Mucosa of descending colon (tissue), 3 donors: Measurements from ENCODE around the gene U2AF2. TPM values are rescaled to one million over a fixed set of nuclear protein-coding genes. Genes with fewer than 3 reads are reported as not detected.

Source experiments
- ATAC-seq: fragments of 200-7000 bp; cut with Tn5 transposase; one replicate; pipeline ENCODE4 v1.9.1; 2020; ENCODE audit warnings: mild to moderate bottlenecking, moderate library complexity
- DNase-seq, 3 donors: peaks; one replicate each; pipeline ENCODE4 v3.0.0-alpha.2; 2020
- H3K36me3 ChIP-seq: fragments of 200-600 bp; one replicate; pipeline ENCODE4 v1.8.0; 2021; ENCODE audit warnings: low read depth, mild to moderate bottlenecking
- H3K4me1 ChIP-seq: fragments of 200-600 bp; one replicate; pipeline ENCODE4 v1.8.0; 2021; ENCODE audit warnings: low read depth, mild to moderate bottlenecking
- H3K4me3 ChIP-seq: fragments of 200-600 bp; one replicate; pipeline ENCODE4 v1.8.0; 2021; ENCODE audit warnings: mild to moderate bottlenecking
- H3K9me3 ChIP-seq: fragments of 200-600 bp; one replicate; pipeline ENCODE4 v1.8.0; 2021; ENCODE audit warnings: mild to moderate bottlenecking
- intact Hi-C, 2 donors: fragments of 100-400 bp; cut with DNase I in 1 of 2; cut with micrococcal nuclease in 1 of 2; formaldehyde crosslinking; loops; one replicate each; pipeline versions ENCODE4 v1.11.0 to v1.11.1; 2022; cut with DNase I, micrococcal nuclease
- total RNA-seq, 3 donors: library from RNA; stranded (reverse); fragmentation: NEBNext Ultra II Directional in 2 of 3; extraction: Animal tissue kit (Norgen Biotek cat#: 25700) in 2 of 3; gene quantifications; one replicate each; pipeline versions ENCODE4 v1.2.1 to v1.2.4, GENCODE V29; 2021 to 2023
- TF ChIP-seq, protein P1 (sequence below): fragments of 200-600 bp; IDR thresholded peaks from one replicate; pipeline ENCODE4 v1.8.0; 2022; ENCODE audit warnings: antibody characterized with exemption, mild to moderate bottlenecking
- donor health status: DM: no; HTN: no; CAD: no; lungs with moderate emphysema.
- donor health status: DM: no; HTN: no; CAD: no.
- donor health status: DM: no; HTN: yes; CAD: no.

U2AF2 gene
- total RNA-seq, 3 donors from 2014 or later: 162 to 194 (median 163) TPM

DNA sequence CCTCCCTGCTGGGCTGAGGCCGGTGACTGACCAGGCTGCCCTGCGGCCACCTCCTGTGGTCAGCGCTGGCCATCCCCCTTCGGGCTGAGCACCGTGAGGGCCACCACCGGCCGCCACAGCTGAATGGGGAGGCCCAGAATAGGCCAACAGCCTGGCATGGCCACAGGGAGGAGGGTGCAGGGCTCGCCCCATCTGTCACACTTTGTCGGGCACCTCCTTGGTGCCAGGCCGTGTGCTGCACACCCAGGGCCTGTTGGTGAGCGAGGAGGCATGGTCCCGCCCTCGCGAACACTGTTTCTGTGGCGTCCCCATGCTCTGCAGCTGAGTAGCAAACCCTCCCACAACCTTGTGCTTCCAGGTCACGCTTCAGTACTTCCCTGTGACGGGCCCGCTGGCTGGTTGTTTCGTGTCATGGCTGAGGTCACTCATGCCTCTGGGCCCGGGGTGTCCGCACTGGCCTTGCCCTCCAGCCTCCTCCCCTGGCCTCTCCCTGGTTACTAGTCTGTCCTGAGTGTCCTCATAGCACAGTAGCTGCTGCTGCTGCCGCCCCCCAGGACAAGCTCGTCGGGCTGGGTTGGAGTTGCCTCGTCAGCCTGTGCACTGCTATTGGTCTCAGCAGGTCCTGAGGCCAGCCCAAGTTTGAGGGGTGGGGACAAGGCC lies 35.4 kb downstream of the U2AF2 start:
- H3K9me3 ChIP-seq: no peaks in the 10 kb centered on the region
- no peaks in the 10 kb centered on the region for H3K36me3 ChIP-seq
- no peak overlapping the region for H3K4me3 ChIP-seq
- peaks cover 43% of the 10 kb centered on the region for H3K4me1 ChIP-seq
- ATAC-seq (no peak), DNase-seq (peak; percentile 3 to 42 (median 36))
- intact Hi-C loops: no loop called here
- TF ChIP-seq, protein P1, sequence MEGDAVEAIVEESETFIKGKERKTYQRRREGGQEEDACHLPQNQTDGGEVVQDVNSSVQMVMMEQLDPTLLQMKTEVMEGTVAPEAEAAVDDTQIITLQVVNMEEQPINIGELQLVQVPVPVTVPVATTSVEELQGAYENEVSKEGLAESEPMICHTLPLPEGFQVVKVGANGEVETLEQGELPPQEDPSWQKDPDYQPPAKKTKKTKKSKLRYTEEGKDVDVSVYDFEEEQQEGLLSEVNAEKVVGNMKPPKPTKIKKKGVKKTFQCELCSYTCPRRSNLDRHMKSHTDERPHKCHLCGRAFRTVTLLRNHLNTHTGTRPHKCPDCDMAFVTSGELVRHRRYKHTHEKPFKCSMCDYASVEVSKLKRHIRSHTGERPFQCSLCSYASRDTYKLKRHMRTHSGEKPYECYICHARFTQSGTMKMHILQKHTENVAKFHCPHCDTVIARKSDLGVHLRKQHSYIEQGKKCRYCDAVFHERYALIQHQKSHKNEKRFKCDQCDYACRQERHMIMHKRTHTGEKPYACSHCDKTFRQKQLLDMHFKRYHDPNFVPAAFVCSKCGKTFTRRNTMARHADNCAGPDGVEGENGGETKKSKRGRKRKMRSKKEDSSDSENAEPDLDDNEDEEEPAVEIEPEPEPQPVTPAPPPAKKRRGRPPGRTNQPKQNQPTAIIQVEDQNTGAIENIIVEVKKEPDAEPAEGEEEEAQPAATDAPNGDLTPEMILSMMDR: no peak

- ATAC-seq: no peak
- intact Hi-C loops: no loop called here
- TF ChIP-seq, protein P1: no peak
- no peak for DNase-seq
- Histone ChIP-seq H3K4me3 (no peak overlapping the region), H3K9me3 (no peaks in the 10 kb centered on the region), H3K36me3 (no peaks in the 10 kb centered on the region), H3K4me1 (peaks cover 36% of the 10 kb centered on the region)
Observed at GRCh38 chr19:55690769-55691545, 36.1 kb downstream of the U2AF2 start.

GRCh38 chr19:55691561-55692481 lies 37.0 kb downstream of the U2AF2 start:
- H3K36me3 ChIP-seq: no peaks in the 10 kb centered on the region
- H3K9me3 ChIP-seq: no peaks in the 10 kb centered on the region
- H3K4me3 ChIP-seq: no peak overlapping the region
- ATAC-seq: no peak
- DNase-seq: no peak
- intact Hi-C loops: no loop called here
- TF ChIP-seq, protein P1: no peak
- peaks cover 28% of the 10 kb centered on the region for H3K4me1 ChIP-seq

GRCh38 chr19:55692681-55693081 lies 37.8 kb downstream of the U2AF2 start:
- H3K4me1 ChIP-seq: peaks cover 19% of the 10 kb centered on the region
- peak in 1 of 3 donors; percentile 42 for DNase-seq
- intact Hi-C loops: no loop called here
- no peaks in the 10 kb centered on the region for H3K36me3 ChIP-seq
- no peak overlapping the region for H3K4me3 ChIP-seq
- ATAC-seq: no peak
- H3K9me3 ChIP-seq: no peaks in the 10 kb centered on the region
- TF ChIP-seq, protein P1: no peak

- Histone ChIP-seq H3K4me3 (no peak overlapping the region), H3K36me3 (no peaks in the 10 kb centered on the region), H3K9me3 (no peaks in the 10 kb centered on the region), H3K4me1 (peaks cover 12% of the 10 kb centered on the region)
- ATAC-seq (no peak), DNase-seq (peak in 1 of 3 donors; percentile 9)
- TF ChIP-seq, protein P1: no peak
- intact Hi-C loops: no loop called here
Observed at GRCh38 chr19:55693336-55693974, 38.6 kb downstream of the U2AF2 start.
